ENCODE results near the gene MUC4.
"Not testable (repeated sequence)": the region's sequence is repeated elsewhere in the genome, so short reads cannot be mapped to it uniquely, and the experiment has no call there.

MUC4 gene

DNA sequence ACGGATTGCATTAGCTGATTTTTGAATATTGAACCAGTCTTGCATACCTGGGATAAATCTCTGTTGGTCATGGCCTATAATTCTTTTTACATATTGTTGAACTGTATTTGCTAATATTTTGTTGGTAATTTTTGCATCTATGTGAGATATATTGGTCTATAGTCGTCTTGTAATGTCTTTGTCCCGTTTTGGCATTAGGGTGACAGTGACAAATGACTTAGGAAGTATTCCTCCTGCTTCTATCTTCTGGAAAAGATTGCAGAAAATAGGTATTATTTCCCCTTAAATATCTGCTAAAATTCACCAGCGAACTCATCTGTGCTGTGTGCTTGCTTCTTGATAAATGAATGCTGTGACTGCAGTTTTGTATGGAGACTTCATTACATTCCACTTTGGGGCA lies 67.3 kb downstream of the MUC4 start:
- no peak for DNase-seq (ENCODE audit: low read depth)
- H3K4me3 ChIP-seq (ENCODE audit: low read length), result no peak overlapping the region
- TF ChIP-seq, protein P1, sequence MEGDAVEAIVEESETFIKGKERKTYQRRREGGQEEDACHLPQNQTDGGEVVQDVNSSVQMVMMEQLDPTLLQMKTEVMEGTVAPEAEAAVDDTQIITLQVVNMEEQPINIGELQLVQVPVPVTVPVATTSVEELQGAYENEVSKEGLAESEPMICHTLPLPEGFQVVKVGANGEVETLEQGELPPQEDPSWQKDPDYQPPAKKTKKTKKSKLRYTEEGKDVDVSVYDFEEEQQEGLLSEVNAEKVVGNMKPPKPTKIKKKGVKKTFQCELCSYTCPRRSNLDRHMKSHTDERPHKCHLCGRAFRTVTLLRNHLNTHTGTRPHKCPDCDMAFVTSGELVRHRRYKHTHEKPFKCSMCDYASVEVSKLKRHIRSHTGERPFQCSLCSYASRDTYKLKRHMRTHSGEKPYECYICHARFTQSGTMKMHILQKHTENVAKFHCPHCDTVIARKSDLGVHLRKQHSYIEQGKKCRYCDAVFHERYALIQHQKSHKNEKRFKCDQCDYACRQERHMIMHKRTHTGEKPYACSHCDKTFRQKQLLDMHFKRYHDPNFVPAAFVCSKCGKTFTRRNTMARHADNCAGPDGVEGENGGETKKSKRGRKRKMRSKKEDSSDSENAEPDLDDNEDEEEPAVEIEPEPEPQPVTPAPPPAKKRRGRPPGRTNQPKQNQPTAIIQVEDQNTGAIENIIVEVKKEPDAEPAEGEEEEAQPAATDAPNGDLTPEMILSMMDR (conservative IDR thresholded peaks at IDR 0.05; ENCODE audit: low read length), result no peak

DNA sequence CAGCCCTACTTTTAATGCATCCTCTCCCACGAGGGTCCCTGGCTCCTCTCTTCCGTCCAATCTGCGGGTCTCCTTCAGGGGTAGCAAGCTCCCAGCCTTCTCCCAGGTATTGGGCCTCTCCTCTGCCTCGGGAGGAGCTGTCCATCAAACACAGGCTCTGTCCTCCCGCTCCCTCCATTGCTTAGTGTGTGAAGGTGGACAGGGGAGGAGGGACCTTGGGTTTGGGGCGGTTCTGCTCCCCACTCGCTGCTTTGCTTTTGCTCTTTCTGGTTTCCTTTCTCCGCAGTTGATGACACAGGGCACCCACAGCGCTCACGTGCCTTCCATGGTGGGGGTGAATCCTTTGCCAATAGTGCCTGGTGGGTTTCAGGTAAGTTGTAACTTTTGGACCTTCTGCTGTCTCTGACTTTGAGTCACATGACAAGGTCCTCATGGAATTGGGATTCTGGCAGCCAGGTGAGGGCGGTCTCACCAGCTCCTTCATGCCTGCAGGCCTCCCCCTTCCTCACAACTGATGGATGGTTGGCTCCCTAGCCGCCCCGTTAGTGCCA lies 72.1 kb downstream of the MUC4 start:
- TF ChIP-seq, protein P1 (conservative IDR thresholded peaks at IDR 0.05; ENCODE audit: low read length), result no peak
- H3K4me3 ChIP-seq (ENCODE audit: low read length), result no peak overlapping the region
- DNase-seq (ENCODE audit: low read depth), result no peak

DNA sequence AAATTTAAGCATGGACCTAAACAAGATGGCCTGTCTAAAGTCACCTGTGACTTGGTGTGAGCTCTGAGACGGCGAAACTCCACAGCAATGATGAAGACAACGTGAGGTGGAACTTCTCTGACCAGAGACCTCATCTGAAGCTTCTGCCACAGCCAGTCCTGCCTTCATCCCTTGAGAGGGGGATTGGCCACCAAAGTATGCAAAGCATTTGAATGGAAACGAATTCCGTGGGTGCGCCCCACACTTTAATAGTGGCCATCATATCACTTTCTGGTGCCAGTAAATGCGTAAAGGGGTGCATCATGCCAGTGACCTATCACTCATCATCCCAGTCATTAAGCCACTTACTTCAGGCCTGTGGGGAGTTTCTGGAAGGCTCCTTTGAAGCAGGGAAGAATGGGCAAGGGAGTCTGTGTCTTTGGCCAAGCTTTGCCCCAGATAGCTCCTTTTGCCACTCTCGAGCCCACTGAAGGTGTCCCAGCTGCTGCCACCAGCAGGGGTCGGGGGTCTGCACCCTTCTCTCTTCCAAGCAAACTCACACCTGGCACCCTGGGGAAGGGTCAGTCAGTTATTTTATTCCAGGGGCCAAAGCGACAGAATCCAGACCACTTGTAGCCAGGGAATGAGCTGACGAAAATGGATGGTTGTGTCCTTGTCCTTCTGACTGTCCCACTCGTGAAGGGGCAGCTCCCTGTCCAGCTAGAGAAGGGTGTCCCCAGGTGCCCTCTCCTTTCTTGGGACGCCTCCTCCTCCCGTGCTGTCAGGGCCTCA lies 73.3 kb downstream of the MUC4 start:
- TF ChIP-seq, protein P1 (conservative IDR thresholded peaks at IDR 0.05; ENCODE audit: low read length), result no peak
- no peak for DNase-seq (ENCODE audit: low read depth)
- H3K4me3 ChIP-seq (ENCODE audit: low read length), result no peak overlapping the region

DNA sequence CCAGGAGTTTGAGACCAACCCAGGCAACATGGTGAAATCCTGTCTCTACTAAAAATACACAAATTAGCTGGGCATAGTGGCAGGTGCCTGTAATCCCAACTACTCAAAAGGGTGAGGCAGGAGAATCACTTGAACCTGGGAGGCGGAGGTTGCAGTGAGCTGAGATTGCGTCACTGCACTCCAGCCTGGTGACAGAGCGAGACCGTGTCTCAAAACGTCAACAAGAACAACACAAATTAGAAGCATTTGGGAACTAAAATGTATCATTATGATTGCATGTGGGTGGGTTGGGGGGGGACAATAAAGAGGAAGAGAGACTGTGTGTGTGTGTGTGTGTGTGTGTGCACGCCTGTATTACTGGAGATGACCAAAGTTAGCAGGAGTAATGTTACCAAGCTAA lies 73.9 kb downstream of the MUC4 start:
- DNase-seq (ENCODE audit: low read depth); H3K4me3 ChIP-seq (ENCODE audit: low read length): not testable (repeated sequence)

DNA sequence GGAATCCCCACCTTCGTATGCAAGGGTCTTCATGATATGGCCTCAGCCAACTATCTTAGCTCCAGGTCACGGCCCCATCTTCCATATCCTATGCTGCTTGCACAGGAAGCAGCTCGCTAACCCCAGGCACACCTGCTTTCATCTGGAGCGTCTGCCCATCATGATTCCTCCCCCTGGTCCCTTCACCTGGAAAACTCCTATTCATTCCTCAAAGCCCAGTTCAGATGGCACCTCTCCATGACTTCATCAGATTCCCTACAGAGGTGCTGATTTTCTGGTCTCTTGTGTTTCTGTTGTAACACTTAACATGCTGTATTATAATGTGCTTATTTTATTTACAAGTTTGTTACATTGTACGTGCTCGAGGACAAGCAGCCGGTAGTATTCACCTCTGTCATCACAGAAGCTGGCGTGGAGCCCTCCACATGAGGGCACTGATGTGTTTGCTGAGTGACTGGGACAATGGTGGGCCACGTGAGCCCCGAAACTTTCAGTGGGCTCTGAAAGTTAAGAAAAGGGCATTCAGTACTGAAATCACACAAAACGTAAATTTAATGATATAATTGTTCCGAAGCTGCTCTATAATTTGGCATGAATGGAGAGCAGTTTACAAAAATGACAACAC lies 74.8 kb downstream of the MUC4 start:
- TF ChIP-seq, protein P1 (conservative IDR thresholded peaks at IDR 0.05; ENCODE audit: low read length), result no peak
- no peak for DNase-seq (ENCODE audit: low read depth)
- H3K4me3 ChIP-seq (ENCODE audit: low read length), result no peak overlapping the region

DNA sequence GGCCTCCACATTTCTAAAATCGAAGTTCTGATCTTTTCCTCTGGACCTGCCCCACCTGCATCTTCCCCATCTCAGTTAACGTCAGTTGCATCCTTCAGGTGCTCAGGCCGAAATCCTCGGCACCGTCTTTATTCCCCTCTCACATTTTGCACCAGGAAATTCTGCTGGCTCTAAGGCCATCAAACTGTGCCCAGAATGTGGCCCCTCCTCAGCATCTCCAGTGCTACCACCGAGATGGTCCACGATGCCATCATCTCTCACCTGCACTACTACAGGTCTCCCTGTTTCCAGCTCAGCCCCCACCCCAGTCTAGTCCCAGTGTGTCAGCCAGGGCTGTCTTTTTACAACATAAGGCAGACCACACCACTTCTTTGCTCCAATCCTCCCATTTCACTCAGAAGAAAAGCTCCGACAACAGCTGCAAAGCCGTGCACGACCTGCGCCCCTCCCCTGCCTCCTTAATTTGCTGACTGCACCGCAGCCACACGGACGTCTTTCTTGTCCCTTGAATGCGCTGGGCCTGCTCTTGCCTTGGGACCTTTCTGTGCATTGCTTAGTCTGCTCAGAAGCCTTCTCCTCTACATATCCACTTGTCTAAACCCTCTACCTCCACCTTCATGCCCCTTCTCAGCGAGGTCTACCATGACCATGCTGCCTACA lies 76.6 kb downstream of the MUC4 start:
- no peak for DNase-seq (ENCODE audit: low read depth)
- TF ChIP-seq, protein P1 (conservative IDR thresholded peaks at IDR 0.05; ENCODE audit: low read length), result no peak
- no peak overlapping the region for H3K4me3 ChIP-seq (ENCODE audit: low read length)

DNA sequence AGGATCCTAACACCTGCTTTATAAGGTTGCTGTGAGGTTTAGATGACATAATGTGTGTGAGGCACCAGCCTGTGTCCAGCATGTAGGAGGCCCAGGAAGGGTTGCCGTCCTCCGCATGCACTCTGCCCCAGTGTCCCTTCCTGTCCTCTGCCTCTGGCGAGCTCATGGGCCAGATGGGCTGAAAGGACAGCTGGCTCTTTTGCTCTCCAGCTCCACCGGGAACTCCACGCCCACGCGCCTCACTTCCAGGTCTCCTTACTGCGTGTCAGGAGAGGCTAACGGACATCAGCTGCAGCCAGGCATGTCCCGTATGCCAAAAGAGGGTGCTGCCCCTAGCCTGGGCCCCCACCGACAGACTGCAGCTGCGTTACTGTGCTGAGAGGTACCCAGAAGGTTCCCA lies 78.8 kb downstream of the MUC4 start:
- no peak overlapping the region for H3K4me3 ChIP-seq (ENCODE audit: low read length)
- TF ChIP-seq, protein P1 (conservative IDR thresholded peaks at IDR 0.05; ENCODE audit: low read length), result no peak
- no peak for DNase-seq (ENCODE audit: low read depth)

Data from AG10803 (cell line).